Astrocyte of the cerebellum (primary cell): ENCODE measurements around the gene TBC1D22B.

Experiments
- DNase-seq: peaks from one replicate; pipeline ENCODE4 v3.0.0-alpha.2; 2011; ENCODE audit warnings: low read depth
- H3K4me3 ChIP-seq: 2 replicates; pipeline ENCODE4 v1.5.1; 2011; ENCODE audit warnings: mild to moderate bottlenecking, low read depth, low read length, moderate library complexity
- in situ Hi-C: cut with HindIII; loops from 2 replicates; pipeline ENCODE4 v1.10.0; 2017; ENCODE audit warnings: low sequenced_read_pairs
- TF ChIP-seq, protein P1 (sequence below): IDR thresholded peaks from 2 replicates; pipeline ENCODE4 v1.5.1; 2012; ENCODE audit warnings: low read length, low read depth, moderate library complexity, mild to moderate bottlenecking; ENCODE audit errors: missing control alignments

The TBC1D22B gene

DNA sequence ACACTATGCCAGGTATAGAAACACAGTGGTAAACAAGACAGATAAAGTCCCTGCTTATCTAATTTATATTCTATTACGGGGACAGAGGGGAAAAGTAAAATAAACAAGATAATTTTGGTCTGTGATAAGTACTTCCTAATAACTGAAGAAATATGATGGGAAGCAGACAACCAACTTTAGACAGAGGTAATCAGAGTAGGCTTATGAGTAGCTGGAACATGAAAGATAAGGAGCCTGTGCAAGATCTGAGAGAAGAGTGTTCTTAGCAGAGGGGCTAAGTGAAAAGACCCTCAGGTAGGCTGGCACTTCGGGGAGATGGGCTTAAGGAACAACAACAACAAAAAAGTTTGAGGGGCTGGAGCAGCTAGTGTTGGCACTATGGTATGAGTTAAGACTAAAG lies 100.3 kb downstream of the TBC1D22B start:
- TF ChIP-seq, protein P1, sequence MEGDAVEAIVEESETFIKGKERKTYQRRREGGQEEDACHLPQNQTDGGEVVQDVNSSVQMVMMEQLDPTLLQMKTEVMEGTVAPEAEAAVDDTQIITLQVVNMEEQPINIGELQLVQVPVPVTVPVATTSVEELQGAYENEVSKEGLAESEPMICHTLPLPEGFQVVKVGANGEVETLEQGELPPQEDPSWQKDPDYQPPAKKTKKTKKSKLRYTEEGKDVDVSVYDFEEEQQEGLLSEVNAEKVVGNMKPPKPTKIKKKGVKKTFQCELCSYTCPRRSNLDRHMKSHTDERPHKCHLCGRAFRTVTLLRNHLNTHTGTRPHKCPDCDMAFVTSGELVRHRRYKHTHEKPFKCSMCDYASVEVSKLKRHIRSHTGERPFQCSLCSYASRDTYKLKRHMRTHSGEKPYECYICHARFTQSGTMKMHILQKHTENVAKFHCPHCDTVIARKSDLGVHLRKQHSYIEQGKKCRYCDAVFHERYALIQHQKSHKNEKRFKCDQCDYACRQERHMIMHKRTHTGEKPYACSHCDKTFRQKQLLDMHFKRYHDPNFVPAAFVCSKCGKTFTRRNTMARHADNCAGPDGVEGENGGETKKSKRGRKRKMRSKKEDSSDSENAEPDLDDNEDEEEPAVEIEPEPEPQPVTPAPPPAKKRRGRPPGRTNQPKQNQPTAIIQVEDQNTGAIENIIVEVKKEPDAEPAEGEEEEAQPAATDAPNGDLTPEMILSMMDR, result no peak
- no peak for DNase-seq
- no peak overlapping the region for H3K4me3 ChIP-seq
- in situ Hi-C loops, result no loop called here

DNA sequence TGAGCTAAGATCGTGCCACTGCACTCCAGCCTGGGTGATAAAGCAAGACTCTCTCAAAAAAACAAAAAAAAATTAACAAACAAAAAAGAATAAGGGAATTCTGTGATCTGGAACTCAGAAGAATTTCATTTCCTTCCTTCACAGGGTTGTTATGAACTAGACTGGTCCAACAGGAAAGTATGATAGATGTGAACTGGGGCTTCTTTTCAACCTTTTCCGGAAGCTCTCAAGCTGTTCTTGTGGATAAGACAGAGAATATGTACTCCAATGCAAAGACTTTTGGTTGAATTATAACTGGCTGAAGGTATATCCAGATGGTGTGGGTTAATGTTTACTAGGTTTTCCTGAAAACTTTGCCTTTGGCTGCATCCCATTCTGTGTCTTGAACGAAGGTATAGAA lies 101.5 kb downstream of the TBC1D22B start:
- H3K4me3 ChIP-seq, result no peak overlapping the region
- no peak for DNase-seq
- TF ChIP-seq, protein P1, result no peak
- in situ Hi-C loops, result no loop called here

DNA sequence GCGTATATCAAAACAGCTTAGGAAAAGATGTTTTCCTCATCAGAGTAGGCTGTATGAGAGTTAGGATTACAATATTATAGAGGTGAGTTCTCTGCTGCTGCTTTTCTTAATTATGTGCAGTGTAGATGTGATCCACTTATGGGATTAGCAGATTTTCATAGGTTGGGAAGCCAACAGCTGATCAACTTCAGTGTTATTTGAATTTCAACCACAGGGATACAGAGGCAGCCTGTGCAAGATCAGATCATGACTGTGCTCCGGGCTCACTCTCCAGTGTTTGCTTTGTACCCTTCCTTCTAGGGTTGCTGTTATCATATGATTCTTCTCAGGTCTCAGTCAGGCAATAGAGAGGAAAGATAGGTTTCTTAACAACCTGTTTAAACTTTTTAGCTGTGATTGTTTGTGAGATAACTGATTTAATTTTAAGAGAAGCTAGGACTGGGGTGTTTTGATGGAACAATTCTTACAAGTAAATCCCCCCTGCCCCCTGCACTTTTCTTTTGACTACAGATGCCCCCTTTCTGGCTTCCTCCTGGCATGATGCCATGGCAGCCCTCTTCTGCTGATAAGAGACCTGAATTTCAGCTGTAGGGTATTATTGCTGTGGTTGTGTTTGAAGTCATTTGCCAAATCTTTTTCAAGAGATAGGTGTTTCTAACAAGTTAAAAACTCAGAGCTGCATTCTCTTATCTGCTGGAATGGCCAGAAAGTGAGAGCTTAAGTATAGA lies 104.7 kb downstream of the TBC1D22B start:
- no peak overlapping the region for H3K4me3 ChIP-seq
- in situ Hi-C loops, result no loop called here
- no peak for DNase-seq
- TF ChIP-seq, protein P1, result no peak

DNA sequence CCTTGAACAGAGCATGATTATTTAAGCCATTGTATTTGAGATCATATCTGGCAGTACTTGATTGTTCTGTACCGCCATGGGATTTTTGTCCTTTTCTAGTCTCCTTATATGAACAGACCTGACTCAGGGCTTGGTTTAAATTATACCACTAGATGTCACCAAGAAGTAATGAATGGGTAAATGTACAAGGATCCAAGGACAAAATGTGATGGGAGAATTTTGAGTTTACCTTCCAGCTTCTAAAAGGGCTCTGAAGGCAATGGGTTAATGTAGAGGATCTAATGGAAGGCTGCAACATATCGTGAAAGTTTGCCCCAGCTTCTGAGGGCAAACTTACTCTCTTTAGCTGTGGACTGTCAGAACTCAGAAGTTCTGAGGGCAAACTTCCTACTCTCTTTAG lies 108.2 kb downstream of the TBC1D22B start:
- TF ChIP-seq, protein P1, result peak; percentile 25
- peak; percentile 11 for DNase-seq
- in situ Hi-C loops, result no loop called here
- H3K4me3 ChIP-seq, result no peak overlapping the region

DNA sequence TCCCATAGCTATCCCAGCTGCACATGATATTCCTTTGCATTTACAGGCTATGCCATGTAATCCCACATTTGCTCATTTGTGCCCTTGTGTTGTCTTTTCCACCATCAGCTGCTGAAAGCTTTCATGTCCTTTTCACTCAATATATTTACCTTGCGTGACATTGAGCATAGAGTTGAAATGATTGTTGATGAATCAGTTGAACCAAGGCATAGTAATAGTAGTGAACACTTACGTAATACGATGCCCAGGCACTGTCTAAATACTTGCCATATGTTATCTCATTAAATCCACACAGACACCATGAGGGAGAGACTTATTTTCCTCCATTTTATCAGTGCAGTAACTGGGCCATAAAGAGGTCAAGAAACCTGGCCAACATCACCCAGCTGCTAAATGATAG lies 109.3 kb downstream of the TBC1D22B start:
- no peak overlapping the region for H3K4me3 ChIP-seq
- in situ Hi-C loops, result no loop called here
- TF ChIP-seq, protein P1, result no peak
- no peak for DNase-seq

DNA sequence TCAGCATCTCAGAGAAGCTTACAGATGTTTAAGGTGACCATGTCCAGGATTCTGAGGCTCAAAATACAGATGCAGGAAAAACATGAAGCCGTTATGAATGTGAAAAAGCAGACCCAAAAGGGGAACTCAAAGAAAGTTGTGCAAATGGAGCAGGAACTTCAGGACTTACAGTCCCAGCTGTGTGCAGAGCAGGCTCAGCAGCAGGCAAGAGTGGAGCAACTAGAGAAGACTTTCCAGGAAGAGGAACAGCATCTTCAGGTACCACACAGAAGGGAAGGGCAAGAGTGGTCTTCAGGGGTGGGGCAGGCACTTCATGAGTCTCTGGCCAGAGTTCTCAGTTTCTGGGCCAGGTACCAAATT lies 111.4 kb downstream of the TBC1D22B start:
- in situ Hi-C loops, result no loop called here
- DNase-seq, result no peak
- TF ChIP-seq, protein P1, result no peak
- no peak overlapping the region for H3K4me3 ChIP-seq
